ENCODE results near the gene B3GNT3.

B3GNT3 gene

DNA sequence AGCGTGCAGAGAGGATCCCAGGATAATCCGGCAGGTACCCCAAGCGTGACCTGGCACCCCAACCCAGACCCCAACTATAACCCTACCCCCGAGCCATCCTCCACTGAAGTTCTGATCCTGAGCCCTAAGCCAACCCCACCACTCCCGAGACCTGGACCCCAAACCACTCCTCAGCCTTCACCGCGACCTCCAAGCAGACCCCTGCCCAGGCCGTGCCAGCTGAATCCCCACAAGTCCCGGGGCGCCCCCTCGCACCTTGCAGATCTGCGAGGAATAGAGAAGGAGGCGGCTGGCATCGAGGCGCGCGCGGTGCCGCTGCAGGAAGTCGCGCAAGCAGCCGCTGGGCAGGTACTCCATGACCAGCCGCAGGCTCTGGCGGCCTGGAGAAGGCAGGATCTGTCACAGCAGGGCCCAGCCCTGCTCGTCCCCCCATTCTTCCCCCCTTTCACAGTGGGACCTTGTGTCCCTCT lies 36.5 kb downstream of the B3GNT3 start:
- no peak for DNase-seq (ENCODE audit: extremely low read depth in 1 of 2, low read depth in 1 of 2)

DNA sequence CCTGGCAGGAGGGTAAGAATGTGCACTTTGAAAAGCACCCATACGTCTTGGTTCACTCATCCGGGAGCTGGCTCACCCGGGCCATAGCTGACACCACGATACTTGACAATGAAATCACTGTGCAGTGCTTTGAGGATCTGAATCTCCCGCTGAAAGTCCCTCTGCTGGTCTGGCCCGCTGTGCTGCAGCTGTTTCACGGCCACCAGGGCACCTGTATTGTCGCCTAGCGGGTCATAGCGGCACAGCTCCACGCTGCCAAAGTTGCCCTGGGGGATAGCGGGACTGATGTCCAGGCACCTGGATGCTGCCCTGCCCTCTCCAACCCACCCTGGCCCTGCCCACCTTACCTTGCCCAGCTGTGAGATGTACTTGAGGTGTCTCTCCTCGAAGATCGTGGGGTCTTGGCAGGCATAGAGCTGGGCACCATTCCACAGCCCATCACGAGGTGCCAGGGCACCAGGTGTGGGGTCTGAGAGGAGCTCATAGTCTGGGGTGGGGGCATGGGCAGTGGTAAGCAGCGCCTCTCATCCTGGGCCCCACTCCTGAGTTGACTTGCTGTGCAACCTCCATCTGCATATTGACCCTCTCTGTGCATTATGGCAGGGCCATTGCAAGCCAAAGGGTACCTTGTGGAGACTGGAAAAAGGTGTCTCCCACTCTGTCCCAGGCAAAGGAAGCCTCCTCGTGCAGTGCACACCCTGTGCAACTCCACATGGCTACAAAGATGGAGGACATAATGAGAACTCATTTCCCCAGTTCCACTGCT lies 37.7 kb downstream of the B3GNT3 start:
- DNase-seq (ENCODE audit: extremely low read depth in 1 of 2, low read depth in 1 of 2) = no peak

DNA sequence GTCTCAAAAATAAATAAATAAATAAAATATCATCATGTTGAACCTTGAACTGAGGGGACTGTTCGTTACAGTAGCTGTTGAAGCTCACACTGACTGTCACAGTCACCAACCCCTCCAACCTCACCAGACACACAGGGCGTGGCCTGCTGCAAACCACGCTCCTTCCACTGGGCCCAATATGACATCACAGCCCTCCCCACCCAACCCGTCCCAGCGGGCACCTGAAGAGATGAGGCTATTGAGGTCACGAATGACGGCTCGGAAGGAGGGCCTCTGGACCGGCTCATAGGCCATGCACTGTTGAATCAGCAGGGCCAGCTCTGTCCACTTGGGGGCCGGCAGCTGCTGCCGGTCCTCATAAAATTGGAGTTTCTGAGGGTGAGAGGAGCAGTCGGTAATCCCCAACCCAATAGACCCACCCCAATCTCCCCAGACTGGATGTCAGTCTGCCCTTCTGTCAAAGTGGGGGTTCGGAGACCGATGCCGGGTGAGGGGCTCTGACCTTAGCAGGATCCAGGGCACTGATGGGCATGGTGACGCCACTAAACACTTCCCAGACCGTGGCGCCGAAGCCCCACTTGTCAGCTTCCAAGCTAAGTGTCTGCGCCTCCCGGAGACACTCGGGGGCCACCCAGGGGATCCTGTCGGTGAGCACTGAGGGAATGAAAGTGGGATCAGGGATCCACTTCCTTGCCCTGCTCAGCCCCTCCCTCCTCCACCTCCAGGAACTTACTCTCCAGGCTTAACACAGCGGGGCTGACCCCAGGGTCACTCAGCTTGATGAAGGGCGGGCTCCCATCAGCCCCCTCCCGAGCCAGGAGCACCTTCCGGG lies 39.6 kb downstream of the B3GNT3 start:
- DNase-seq (ENCODE audit: extremely low read depth in 1 of 2, low read depth in 1 of 2) = no peak

- DNase-seq (ENCODE audit: extremely low read depth in 1 of 2, low read depth in 1 of 2) = no peak
Observed at GRCh38 chr19:17835182-17836006, 40.5 kb downstream of the B3GNT3 start.

DNA sequence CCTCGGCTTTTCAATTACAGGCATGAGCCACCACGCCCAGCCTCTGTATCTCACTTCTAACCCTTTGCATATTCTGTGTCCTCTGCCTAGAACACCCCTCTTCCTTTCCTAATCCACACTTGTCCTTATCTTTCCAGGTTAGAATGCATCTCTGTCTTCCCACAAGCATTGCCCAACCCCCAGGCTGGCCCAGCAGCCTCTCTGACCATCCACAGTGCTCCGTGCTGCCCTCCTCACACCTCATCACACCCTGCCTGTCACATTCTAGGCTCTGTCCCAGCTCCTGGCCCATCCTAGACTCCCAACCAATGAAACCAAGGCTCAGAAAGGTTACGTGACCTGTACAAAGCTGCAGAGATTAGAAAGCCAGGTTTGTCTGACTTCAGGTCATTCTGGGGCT lies 41.6 kb downstream of the B3GNT3 start:
- no peak for DNase-seq (ENCODE audit: extremely low read depth in 1 of 2, low read depth in 1 of 2)

DNA sequence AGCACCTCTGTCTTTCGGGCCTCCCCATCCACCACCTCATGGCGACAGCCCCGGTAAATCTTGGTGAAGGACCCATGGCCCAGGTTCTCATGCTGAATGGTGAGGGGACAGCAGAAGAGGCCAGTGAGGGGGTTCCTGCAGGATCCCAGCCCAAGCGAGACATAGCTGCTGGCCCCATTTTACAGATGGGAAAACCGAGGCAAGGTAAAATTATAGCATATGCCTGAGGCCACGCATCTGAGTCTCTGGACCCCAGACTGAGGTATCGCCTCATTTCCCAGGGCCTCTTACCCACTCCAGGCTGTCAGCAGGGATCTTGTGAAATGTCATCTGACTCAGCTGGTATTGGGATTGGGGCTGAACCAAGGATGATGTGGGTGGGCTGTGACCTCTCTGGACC lies 43.0 kb downstream of the B3GNT3 start:
- no peak for DNase-seq (ENCODE audit: extremely low read depth in 1 of 2, low read depth in 1 of 2)

DNA sequence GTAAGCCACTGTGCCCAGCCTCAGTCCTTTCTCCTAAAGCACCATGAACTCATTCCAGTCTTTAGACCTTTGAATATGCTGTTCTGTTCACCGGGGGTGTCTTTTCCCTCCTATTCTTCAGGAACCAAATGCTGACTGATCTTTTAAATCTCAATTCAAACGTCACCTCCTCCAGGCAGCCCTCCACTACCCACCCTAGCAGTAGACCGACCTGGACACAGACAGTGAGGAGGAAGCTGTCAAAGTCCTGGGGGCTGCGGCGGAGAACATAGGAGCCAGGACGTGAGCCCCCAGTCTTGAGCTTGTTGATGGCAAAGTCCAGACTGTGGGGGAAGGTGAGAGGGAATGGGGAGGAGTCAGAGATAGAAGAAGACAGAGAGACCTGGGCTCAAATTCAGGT lies 45.1 kb downstream of the B3GNT3 start:
- DNase-seq (ENCODE audit: extremely low read depth in 1 of 2, low read depth in 1 of 2) = no peak

DNA sequence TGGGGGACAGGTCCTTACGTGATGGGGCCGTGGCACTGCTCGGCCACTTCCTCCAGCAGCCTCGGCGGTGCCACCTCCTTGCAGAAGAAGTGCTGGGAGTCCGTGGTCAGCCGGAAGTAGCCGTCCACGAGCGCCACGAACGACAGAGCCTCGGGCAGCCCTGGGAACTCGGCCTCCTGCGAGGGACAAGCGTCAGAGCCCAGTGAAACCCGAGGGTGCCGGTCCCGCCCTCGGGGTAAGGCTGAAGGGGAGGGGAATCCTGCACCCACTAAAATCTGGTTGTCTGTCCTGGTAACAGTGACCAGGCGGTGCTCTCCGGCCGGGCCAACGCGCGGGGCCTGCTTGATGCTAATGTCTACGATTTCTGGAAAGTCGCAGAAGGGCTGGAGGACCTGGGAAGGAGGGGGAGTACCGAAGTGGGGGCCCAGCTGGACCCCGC lies 46.5 kb downstream of the B3GNT3 start:
- no peak for DNase-seq (ENCODE audit: extremely low read depth in 1 of 2, low read depth in 1 of 2)

- peak in 1 of 2 donors; percentile 39 for DNase-seq (ENCODE audit: extremely low read depth in 1 of 2, low read depth in 1 of 2)
Observed at GRCh38 chr19:17841810-17842662, 47.1 kb downstream of the B3GNT3 start.

- DNase-seq (ENCODE audit: extremely low read depth in 1 of 2, low read depth in 1 of 2) = no peak
Observed at GRCh38 chr19:17842663-17843291, 47.8 kb downstream of the B3GNT3 start.

DNA sequence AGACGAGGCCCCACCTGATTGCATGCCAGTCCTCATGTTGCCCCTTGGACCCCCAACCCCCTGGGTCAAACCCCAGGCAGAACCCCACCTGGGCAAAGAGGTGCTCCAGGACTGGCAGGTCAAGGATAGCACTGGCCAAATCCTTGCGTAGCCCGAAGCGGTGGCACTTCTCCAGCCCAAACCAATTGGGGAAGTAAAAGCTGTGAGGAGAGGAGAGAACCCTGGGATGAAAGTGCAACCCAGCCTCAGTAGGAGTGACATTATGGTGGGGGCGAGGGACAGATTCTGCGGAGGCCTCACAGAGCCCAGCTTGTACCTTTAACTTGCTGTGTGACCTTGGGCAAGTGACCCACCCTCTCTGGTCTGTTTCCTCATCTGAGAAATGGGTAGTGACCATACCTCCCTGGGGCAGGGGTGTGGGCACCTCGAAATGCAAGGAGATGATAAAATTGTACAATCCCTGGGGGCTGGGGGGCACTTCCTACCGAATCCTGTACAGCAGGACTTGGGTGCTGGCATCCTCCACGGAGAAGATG lies 48.4 kb downstream of the B3GNT3 start:
- DNase-seq (ENCODE audit: extremely low read depth in 1 of 2, low read depth in 1 of 2) = no peak

- no peak for DNase-seq (ENCODE audit: extremely low read depth in 1 of 2, low read depth in 1 of 2)
Observed at GRCh38 chr19:17843908-17844490, 49.1 kb downstream of the B3GNT3 start.

- DNase-seq (ENCODE audit: extremely low read depth in 1 of 2, low read depth in 1 of 2) = peak in 1 of 2 donors; percentile 20
Observed at GRCh38 chr19:17846146-17846545, 51.2 kb downstream of the B3GNT3 start.

GRCh38 chr19:17847538-17848366 lies 52.8 kb downstream of the B3GNT3 start, which contains the start of gene JAK3:
Gene JAK3, minus strand, starts transcription at chr19:17847982. Its CDS starts 3,565 bp downstream, at chr19:17844417.
- DNase-seq (ENCODE audit: extremely low read depth in 1 of 2, low read depth in 1 of 2) = peak; percentile 59 to 77

DNA sequence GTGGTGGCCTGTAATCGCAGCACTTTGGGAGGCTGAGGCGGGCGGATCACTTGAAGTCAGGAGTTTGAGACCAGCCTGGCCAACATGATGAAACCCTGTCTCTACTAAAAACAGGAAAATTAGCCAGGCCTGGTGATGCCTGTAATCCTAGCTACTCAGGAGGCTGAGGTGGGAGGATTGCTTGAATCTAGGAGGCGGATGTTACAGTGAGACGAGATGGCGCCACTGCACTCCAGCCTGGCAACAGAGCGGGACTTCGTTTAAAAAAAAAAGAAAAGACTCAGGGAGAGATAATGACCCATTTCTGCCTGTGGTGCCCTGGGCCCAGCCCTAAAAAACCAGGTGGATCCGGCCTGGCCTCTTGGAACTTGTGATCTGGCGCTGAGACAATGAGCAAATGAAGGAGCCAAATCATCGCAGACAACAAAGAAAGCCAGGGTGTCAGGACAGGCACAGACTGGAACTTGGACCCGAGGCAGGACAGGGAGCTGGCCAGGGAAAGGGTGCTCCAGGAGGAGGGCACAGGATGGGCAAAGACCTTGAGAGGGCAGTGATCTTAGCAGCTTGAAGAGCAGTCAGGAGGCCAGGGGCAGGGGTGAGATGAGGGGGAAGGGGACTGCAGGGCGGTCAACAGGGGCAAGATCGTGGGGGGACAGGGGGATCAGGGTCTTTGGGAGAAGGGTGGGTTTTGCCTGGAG lies 53.8 kb downstream of the B3GNT3 start:
- no peak for DNase-seq (ENCODE audit: extremely low read depth in 1 of 2, low read depth in 1 of 2)

DNA sequence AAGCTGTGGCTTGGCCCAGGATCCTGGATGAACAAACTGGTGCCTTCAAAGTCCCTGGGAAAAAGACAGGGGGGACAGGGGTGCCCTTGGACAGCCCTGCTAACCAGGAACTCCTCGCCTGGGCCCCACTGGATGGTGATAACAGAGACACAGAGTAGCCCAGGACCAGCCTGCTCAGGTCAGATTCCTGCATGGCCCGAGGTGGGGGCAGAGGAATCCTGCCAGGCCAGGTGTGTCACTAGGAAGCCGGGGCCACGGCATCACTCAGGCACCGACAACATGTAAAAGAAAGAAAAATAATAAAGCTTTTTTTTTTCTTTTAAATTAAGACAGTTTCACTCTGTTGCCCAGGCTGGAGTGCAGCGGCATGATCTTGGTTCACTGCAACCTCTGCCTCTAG lies 59.1 kb downstream of the B3GNT3 start:
- no peak for DNase-seq (ENCODE audit: extremely low read depth in 1 of 2, low read depth in 1 of 2)
